ENCODE measurements around the gene KCNH1.
A peak's percentile ranks its signal among the peaks of the same experiment; 100 is the strongest.

KCNH1 gene

DNA sequence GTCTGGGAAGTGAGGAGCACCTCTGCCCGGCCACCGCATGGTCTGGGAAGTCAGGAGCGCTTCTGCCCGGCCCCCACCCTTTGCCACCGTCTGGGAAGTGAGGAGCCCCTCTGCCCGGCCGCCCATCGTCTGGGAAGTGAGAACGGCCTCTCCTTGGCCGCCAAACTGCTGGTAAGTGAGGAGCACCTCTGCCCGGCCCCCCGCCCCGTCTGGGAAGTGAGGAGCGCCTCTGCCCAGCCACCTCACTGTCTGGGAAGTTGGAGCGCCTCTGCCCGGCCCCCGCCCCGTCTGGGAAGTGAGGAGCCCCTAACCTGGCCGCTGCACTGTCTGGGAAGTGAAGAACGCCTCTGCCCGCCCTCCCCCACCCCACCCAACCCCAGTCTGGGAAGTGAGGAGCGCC lies 22.6 kb downstream of the KCNH1 start (continued):
- TF ChIP-seq ZNF23 (tag by site-specific recombination; IDR thresholded peaks at IDR 0.05; ENCODE audit: borderline replicate concordance): no peak
- TF ChIP-seq ZFP41 (tag by site-specific recombination; IDR thresholded peaks at IDR 0.05; ENCODE audit: borderline replicate concordance): no peak
- no peak for TF ChIP-seq ZNF138 (tag by site-specific recombination; IDR thresholded peaks at IDR 0.05; ENCODE audit: borderline replicate concordance)
- TF ChIP-seq EGR2 (tag by site-specific recombination; IDR thresholded peaks at IDR 0.05; ENCODE audit: low read depth): no peak
- TF ChIP-seq, protein P1, sequence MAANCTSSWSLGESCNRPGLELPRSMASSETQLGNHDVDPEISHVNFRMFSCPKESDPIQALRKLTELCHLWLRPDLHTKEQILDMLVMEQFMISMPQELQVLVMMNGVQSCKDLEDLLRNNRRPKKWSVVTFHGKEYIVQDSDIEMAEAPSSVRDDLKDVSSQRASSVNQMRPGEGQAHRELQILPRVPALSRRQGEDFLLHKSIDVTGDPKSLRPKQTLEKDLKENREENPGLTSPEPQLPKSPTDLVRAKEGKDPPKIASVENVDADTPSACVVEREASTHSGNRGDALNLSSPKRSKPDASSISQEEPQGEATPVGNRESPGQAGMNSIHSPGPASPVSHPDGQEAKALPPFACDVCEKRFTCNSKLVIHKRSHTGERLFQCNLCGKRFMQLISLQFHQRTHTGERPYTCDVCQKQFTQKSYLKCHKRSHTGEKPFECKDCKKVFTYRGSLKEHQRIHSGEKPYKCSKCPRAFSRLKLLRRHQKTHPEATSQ (tag by site-specific recombination; IDR thresholded peaks at IDR 0.05): no peak
- no peak for TF ChIP-seq HOXD13 (CRISPR knock-in tag; IDR thresholded peaks at IDR 0.05; ENCODE audit: borderline replicate concordance)
- no peak for TF ChIP-seq ZNF658 (tag by site-specific recombination; IDR thresholded peaks at IDR 0.05)

DNA sequence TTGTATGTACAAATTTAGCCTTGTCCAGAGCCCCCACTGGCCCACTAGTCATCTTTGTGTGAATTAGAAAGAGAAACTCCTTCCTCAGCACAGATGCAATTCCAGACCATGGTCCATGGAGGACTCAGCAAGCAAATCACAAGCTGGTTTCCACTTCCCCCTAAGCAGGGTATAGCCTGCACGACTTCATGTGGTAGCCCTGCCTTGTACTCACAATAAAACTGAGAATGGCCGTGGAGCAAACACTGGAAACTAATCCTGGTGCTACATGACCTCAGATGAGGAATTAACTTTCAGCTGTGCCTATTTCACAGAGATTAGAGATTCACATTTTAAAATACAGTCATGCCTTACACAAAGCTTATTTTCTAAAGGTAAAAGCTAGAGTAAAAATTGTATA lies 32.5 kb downstream of the KCNH1 start:
- ChIA-PET CTCF (interaction anchor here (0.8 kb wide), 1 partner anchor 32 kb away, joined by 3 read pairs; the partner anchor contains the start of gene KCNH1), POLR2A (no interaction called here)
- H3K27ac ChIP-seq (ENCODE audit: extremely low read depth, low read depth, low read length): no peak overlapping the region
- no peaks in the 10 kb centered on the region for H3K36me3 ChIP-seq (ENCODE audit: control insufficient read depth in 2 of 2, insufficient read depth in 1 of 2, low read length in 2 of 2)
- H3K4me1 ChIP-seq (ENCODE audit: control insufficient read depth, insufficient read depth, low read length): no peaks in the 10 kb centered on the region
- H3K9me3 ChIP-seq (ENCODE audit: control insufficient read depth, insufficient read depth, low read depth, low read length): no peaks in the 10 kb centered on the region
- no peak for TF ChIP-seq ZXDB (tag by site-specific recombination; IDR thresholded peaks at IDR 0.05)
- TF ChIP-seq, protein P2, sequence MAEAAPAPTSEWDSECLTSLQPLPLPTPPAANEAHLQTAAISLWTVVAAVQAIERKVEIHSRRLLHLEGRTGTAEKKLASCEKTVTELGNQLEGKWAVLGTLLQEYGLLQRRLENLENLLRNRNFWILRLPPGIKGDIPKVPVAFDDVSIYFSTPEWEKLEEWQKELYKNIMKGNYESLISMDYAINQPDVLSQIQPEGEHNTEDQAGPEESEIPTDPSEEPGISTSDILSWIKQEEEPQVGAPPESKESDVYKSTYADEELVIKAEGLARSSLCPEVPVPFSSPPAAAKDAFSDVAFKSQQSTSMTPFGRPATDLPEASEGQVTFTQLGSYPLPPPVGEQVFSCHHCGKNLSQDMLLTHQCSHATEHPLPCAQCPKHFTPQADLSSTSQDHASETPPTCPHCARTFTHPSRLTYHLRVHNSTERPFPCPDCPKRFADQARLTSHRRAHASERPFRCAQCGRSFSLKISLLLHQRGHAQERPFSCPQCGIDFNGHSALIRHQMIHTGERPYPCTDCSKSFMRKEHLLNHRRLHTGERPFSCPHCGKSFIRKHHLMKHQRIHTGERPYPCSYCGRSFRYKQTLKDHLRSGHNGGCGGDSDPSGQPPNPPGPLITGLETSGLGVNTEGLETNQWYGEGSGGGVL (tag by site-specific recombination; IDR thresholded peaks at IDR 0.05): no peak
- TF ChIP-seq, protein P3, sequence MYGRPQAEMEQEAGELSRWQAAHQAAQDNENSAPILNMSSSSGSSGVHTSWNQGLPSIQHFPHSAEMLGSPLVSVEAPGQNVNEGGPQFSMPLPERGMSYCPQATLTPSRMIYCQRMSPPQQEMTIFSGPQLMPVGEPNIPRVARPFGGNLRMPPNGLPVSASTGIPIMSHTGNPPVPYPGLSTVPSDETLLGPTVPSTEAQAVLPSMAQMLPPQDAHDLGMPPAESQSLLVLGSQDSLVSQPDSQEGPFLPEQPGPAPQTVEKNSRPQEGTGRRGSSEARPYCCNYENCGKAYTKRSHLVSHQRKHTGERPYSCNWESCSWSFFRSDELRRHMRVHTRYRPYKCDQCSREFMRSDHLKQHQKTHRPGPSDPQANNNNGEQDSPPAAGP (tag by site-specific recombination; IDR thresholded peaks at IDR 0.05): no peak
- no peak for TF ChIP-seq GLIS2 (tag by site-specific recombination; IDR thresholded peaks at IDR 0.05)
- TF ChIP-seq SCRT1 (tag by site-specific recombination; IDR thresholded peaks at IDR 0.05; ENCODE audit: borderline replicate concordance): no peak
- TF ChIP-seq, protein P4, sequence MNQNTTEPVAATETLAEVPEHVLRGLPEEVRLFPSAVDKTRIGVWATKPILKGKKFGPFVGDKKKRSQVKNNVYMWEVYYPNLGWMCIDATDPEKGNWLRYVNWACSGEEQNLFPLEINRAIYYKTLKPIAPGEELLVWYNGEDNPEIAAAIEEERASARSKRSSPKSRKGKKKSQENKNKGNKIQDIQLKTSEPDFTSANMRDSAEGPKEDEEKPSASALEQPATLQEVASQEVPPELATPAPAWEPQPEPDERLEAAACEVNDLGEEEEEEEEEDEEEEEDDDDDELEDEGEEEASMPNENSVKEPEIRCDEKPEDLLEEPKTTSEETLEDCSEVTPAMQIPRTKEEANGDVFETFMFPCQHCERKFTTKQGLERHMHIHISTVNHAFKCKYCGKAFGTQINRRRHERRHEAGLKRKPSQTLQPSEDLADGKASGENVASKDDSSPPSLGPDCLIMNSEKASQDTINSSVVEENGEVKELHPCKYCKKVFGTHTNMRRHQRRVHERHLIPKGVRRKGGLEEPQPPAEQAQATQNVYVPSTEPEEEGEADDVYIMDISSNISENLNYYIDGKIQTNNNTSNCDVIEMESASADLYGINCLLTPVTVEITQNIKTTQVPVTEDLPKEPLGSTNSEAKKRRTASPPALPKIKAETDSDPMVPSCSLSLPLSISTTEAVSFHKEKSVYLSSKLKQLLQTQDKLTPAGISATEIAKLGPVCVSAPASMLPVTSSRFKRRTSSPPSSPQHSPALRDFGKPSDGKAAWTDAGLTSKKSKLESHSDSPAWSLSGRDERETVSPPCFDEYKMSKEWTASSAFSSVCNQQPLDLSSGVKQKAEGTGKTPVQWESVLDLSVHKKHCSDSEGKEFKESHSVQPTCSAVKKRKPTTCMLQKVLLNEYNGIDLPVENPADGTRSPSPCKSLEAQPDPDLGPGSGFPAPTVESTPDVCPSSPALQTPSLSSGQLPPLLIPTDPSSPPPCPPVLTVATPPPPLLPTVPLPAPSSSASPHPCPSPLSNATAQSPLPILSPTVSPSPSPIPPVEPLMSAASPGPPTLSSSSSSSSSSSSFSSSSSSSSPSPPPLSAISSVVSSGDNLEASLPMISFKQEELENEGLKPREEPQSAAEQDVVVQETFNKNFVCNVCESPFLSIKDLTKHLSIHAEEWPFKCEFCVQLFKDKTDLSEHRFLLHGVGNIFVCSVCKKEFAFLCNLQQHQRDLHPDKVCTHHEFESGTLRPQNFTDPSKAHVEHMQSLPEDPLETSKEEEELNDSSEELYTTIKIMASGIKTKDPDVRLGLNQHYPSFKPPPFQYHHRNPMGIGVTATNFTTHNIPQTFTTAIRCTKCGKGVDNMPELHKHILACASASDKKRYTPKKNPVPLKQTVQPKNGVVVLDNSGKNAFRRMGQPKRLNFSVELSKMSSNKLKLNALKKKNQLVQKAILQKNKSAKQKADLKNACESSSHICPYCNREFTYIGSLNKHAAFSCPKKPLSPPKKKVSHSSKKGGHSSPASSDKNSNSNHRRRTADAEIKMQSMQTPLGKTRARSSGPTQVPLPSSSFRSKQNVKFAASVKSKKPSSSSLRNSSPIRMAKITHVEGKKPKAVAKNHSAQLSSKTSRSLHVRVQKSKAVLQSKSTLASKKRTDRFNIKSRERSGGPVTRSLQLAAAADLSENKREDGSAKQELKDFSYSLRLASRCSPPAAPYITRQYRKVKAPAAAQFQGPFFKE (tag by site-specific recombination; IDR thresholded peaks at IDR 0.05; ENCODE audit: borderline replicate concordance): no peak
- H3K4me3 ChIP-seq (ENCODE audit: low read depth, low read length): no peak overlapping the region

DNA sequence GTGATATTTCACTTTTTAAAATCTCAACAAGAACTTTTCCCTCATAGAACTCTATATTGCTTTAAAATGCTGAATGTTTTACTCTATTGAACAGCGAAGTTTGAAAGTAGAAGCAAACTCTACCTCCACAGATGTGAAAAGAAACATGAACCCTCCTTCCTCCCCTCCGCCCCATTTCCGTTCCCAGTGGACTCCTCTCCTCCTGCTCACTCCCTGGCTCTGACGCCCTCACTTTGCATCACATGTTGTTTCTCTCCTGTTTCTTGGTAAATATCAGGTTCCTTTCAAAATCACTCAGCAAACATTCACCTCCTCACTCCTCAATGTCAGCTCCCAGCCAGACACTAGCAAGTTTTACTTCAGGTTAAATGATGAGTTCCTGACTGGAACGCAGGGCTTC lies 34.6 kb downstream of the KCNH1 start:
- POLR2A ChIA-PET: no interaction called here
- TF ChIP-seq, protein P5, sequence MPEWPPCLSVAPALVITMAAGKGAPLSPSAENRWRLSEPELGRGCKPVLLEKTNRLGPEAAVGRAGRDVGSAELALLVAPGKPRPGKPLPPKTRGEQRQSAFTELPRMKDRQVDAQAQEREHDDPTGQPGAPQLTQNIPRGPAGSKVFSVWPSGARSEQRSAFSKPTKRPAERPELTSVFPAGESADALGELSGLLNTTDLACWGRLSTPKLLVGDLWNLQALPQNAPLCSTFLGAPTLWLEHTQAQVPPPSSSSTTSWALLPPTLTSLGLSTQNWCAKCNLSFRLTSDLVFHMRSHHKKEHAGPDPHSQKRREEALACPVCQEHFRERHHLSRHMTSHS (tag by site-specific recombination; IDR thresholded peaks at IDR 0.05): no peak
- TF ChIP-seq WT1 (tag by site-specific recombination; IDR thresholded peaks at IDR 0.05) (peak; percentile 64), FEZF1 (tag by site-specific recombination; IDR thresholded peaks at IDR 0.05) (no peak), MZF1 (tag by site-specific recombination; IDR thresholded peaks at IDR 0.05; ENCODE audit: borderline replicate concordance) (no peak), ZNF132 (tag by site-specific recombination; IDR thresholded peaks at IDR 0.05; ENCODE audit: borderline replicate concordance) (no peak)

More for the DNA sequence above, 34.6 kb downstream of the KCNH1 start:
- H3K4me1 ChIP-seq (ENCODE audit: control insufficient read depth, insufficient read depth, low read length): no peaks in the 10 kb centered on the region
- no peak overlapping the region for H3K4me3 ChIP-seq (ENCODE audit: low read depth, low read length)
- H3K27ac ChIP-seq (ENCODE audit: extremely low read depth, low read depth, low read length): no peak overlapping the region
- CTCF ChIA-PET: no interaction called here
- no peaks in the 10 kb centered on the region for H3K9me3 ChIP-seq (ENCODE audit: control insufficient read depth, insufficient read depth, low read depth, low read length)
- H3K36me3 ChIP-seq (ENCODE audit: control insufficient read depth in 2 of 2, insufficient read depth in 1 of 2, low read length in 2 of 2): no peaks in the 10 kb centered on the region

All from HEK293 (cell line).